ENCODE results near the gene CPXCR1. TPM values are rescaled to one million over a fixed set of nuclear protein-coding genes. Genes with fewer than 3 reads are reported as not detected.
"Not testable (repeated sequence)": the region's sequence is repeated elsewhere in the genome, so short reads cannot be mapped to it uniquely, and the experiment has no call there.

CPXCR1 gene
- not detected for polyA plus RNA-seq

GRCh38 chrX:88746925-88747324, at the start of gene CPXCR1:
TSS of gene CPXCR1 (plus strand) at chrX:88747225. CDS start at chrX:88753415, 6,190 bp downstream.
- Mint-ChIP-seq H3K36me3 (peaks cover 2% of the 10 kb centered on the region), H3K27me3 (no peaks in the 10 kb centered on the region), H3K9me3 (peaks cover 0 to 3% (median 3%) of the 10 kb centered on the region in 3 donors), H3K4me1 (peaks cover 0 to 8% (median 3%) of the 10 kb centered on the region in 3 donors), H3K4me3 (peak within 1 kb of the TSS in 1 of 4 donors; percentile 73), H3K27ac (no peak within 1 kb of the TSS)

DNA sequence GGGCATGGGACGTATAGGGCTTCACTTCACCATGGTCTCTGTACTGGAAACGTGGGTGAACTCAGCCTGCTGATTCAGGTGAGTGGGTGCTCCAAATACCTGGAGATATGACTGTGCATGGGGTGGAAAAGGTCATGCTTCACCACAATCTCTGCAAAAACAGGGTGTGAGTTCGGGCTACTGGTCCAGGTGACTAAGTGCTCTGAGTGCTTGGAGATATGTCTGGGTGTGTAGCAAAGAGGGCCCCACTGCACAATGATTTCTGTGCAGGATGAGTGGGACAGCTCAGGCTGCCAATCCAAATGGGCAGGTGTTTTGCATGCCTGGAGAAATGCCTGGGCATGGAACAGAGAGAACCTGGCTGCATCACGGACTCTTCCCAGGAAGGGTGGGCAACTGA, 11.2 kb upstream of the CPXCR1 start:
- Mint-ChIP-seq H3K9me3 (no peaks in the 10 kb centered on the region), H3K36me3 (peaks cover 1% of the 10 kb centered on the region), H3K27ac (peak overlapping the region in 1 of 3 donors; percentile 86), H3K4me1 (no peaks in the 10 kb centered on the region), H3K27me3 (no peaks in the 10 kb centered on the region), H3K4me3 (no peak overlapping the region)

- not testable (repeated sequence) for H3K9me3 Mint-ChIP-seq, H3K4me3 Mint-ChIP-seq, H3K36me3 Mint-ChIP-seq, H3K27ac Mint-ChIP-seq, H3K27me3 Mint-ChIP-seq, H3K4me1 Mint-ChIP-seq
Observed at GRCh38 chrX:88746215-88746614, 810 bp upstream of the CPXCR1 start.

- not testable (repeated sequence) for H3K9me3 Mint-ChIP-seq, H3K4me3 Mint-ChIP-seq, H3K27ac Mint-ChIP-seq, H3K27me3 Mint-ChIP-seq, H3K4me1 Mint-ChIP-seq, H3K36me3 Mint-ChIP-seq
Observed at GRCh38 chrX:88752339-88752738, 5.3 kb downstream of the CPXCR1 start.

DNA sequence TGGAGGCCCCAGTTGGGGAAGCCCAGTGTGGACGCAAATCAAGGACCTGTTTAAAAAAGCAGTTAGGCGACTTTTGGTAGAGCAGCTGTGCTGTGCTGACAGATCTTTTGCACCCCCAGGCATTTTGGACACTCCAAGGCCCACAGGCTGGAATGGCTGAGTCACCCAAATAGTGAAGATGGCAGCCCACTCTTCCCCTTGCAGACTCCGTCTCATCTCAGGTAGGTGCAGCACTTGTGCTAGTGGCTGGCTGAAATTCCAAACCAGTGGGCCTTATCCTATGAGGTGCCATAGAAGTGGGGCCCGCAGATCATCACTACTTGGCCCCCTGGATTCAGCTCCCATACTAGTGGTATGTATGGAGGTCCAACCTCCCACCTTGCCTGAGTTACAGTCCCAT, 42.8 kb downstream of the CPXCR1 start:
- no peaks in the 10 kb centered on the region for H3K4me1 Mint-ChIP-seq
- H3K27ac Mint-ChIP-seq: no peak overlapping the region
- no peaks in the 10 kb centered on the region for H3K27me3 Mint-ChIP-seq
- peaks cover 4 to 7% (median 6%) of the 10 kb centered on the region in 3 donors for H3K9me3 Mint-ChIP-seq
- peaks cover 1% of the 10 kb centered on the region for H3K36me3 Mint-ChIP-seq
- no peak overlapping the region for H3K4me3 Mint-ChIP-seq
